ENCODE results near the gene SUMO2. TPM values are rescaled to one million over a fixed set of nuclear protein-coding genes. Genes with fewer than 3 reads are reported as not detected.

Gene SUMO2
- total RNA-seq, 1 experiment from 2014 or later: 859 TPM

DNA sequence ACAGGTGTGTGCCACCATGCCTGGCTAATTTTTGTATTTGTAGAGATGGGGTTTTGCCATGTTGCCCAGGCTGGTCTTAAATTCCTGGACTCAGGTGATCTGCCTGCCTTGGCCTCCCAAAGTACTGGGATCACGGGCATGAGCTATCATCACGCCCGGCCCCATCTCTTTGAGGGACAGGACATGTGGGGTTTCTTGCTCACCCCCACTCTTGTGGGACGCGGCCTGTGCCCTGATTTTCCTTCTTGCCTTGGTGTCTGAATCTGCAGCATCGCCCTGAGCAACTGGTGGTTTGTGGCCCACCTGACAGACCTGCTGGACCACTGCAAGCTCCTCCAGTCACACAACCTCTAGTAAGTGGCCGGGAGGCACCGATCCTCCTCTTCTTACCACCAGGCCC lies 48.3 kb upstream of the SUMO2 start:
- BruUV-seq (replicated peaks): no TSS peak
- Histone ChIP-seq H3K27ac (ENCODE audit: low read depth, low read length) (no peak overlapping the region), H3K79me2 (ENCODE audit: insufficient read depth, low read length) (no peaks in the 10 kb centered on the region; the same call in 1 of the 2 replicates), H4K20me1 (ENCODE audit: insufficient read depth) (no peaks in the 10 kb centered on the region), H3K9me3 (ENCODE audit: control insufficient read depth in 1 of 2, insufficient read depth in 1 of 2, low read depth in 1 of 2, low read length in 2 of 2) (no peaks in the 10 kb centered on the region), H3K36me3 (ENCODE audit: control insufficient read depth in 1 of 2, insufficient read depth in 2 of 2, low read length in 2 of 2) (peaks cover 58 to 92% of the 10 kb centered on the region in 2 experiments), H3K4me3 (replicated peaks in 1 of 2; ENCODE audit: low read depth in 1 of 2, low read length in 2 of 2) (no peak overlapping the region), H3K9me2 (ENCODE audit: insufficient read depth) (no peaks in the 10 kb centered on the region), H3K27me3 (ENCODE audit: insufficient read depth, low read length) (no peaks in the 10 kb centered on the region), H3K4me1 (ENCODE audit: control insufficient read depth in 1 of 2, insufficient read depth in 2 of 2, low read length in 2 of 2) (no peaks in the 10 kb centered on the region), H3K4me2 (ENCODE audit: low read length) (no peak overlapping the region), H3K9ac (ENCODE audit: low read length) (no peak overlapping the region), H2AFZ (ENCODE audit: low read depth, low read length, poor library complexity, severe bottlenecking) (no peak overlapping the region)
- POLR2A ChIA-PET: no interaction called here
- no peak for DNase-seq (ENCODE audit: low read depth, low spot score)
- no peak for ATAC-seq
- intact Hi-C loops (cut with micrococcal nuclease): no loop called here
- RAD21 ChIA-PET (ENCODE audit: low non-redundant PET in 1 of 2, low total read pairs in 2 of 2, uncharacterized antibody in 2 of 2, unreplicated experiment in 2 of 2): interaction anchor here in 1 of 2 experiments (0.6 to 1.2 kb wide), 2 partner anchors 28 to 117 kb away, joined by 4 to 5 read pairs; no protein-coding TSS in a partner anchor
- CTCF ChIA-PET: interaction anchor here (1.3 kb wide), 1 partner anchor 40 kb away, joined by 4 read pairs; the partner anchor contains the start of gene MIF4GD
- TF ChIP-seq POLR2A (IDR thresholded peaks at IDR 0.05; ENCODE audit: borderline replicate concordance, extremely low read depth, insufficient read depth, insufficient read length) (no peak), JUND (IDR thresholded peaks at IDR 0.05) (no peak), SP1 (IDR thresholded peaks at IDR 0.05; ENCODE audit: low read depth) (no peak), POLR2AphosphoS5 (IDR thresholded peaks at IDR 0.05; ENCODE audit: low read depth, low read length) (no peak)

DNA sequence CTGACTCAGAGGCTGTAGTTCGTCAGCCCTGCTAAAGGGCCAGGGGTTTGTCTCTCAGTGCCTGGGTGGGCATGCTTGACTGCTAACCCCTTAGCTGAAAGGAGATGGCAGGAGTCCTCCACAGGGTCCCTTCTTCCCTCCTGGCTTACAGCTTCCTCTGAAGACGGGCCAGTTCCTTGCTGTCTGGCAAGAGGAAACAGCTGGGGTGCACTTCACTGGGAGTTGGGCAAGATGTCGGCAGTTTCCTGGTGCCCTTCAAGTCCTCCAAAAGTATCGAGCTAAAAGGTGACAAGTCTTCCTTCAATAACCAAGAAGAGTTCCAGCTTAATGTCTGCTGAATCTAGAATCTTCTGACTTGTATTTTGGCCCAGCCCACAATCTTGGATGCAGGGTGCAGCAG lies 46.1 kb upstream of the SUMO2 start:
- Histone ChIP-seq H2AFZ (ENCODE audit: low read depth, low read length, poor library complexity, severe bottlenecking) (no peak overlapping the region), H3K9me2 (ENCODE audit: insufficient read depth) (no peaks in the 10 kb centered on the region), H3K79me2 (ENCODE audit: insufficient read depth, low read length) (peaks cover under 1% of the 10 kb centered on the region; the same call in 1 of the 2 replicates), H3K9me3 (ENCODE audit: control insufficient read depth in 1 of 2, insufficient read depth in 1 of 2, low read depth in 1 of 2, low read length in 2 of 2) (no peaks in the 10 kb centered on the region), H4K20me1 (ENCODE audit: insufficient read depth) (no peaks in the 10 kb centered on the region), H3K9ac (ENCODE audit: low read length) (no peak overlapping the region), H3K4me1 (ENCODE audit: control insufficient read depth in 1 of 2, insufficient read depth in 2 of 2, low read length in 2 of 2) (no peaks in the 10 kb centered on the region), H3K27ac (ENCODE audit: low read depth, low read length) (no peak overlapping the region), H3K4me2 (ENCODE audit: low read length) (no peak overlapping the region), H3K27me3 (ENCODE audit: insufficient read depth, low read length) (no peaks in the 10 kb centered on the region), H3K36me3 (ENCODE audit: control insufficient read depth in 1 of 2, insufficient read depth in 2 of 2, low read length in 2 of 2) (peaks cover 49 to 89% of the 10 kb centered on the region in 2 experiments; a peak in 3 of 4 replicates), H3K4me3 (replicated peaks in 1 of 2; ENCODE audit: low read depth in 1 of 2, low read length in 2 of 2) (no peak overlapping the region)
- ATAC-seq (no peak), DNase-seq (ENCODE audit: low read depth, low spot score) (no peak)
- RAD21 ChIA-PET (ENCODE audit: low non-redundant PET in 1 of 2, low total read pairs in 2 of 2, uncharacterized antibody in 2 of 2, unreplicated experiment in 2 of 2): no interaction called here
- POLR2A ChIA-PET: no interaction called here
- TF ChIP-seq POLR2AphosphoS5 (IDR thresholded peaks at IDR 0.05; ENCODE audit: low read depth, low read length) (no peak), YY1 (IDR thresholded peaks at IDR 0.05; ENCODE audit: extremely low read depth, insufficient replicate concordance, low read depth, low read length) (no peak), RAD21 (IDR thresholded peaks at IDR 0.05; ENCODE audit: low read depth) (no peak), TCF7L2 (IDR thresholded peaks at IDR 0.05; ENCODE audit: borderline replicate concordance, extremely low read depth, insufficient read depth, insufficient read length) (no peak), EZH2 (IDR thresholded peaks at IDR 0.05) (no peak)
- TF ChIP-seq, protein P1, sequence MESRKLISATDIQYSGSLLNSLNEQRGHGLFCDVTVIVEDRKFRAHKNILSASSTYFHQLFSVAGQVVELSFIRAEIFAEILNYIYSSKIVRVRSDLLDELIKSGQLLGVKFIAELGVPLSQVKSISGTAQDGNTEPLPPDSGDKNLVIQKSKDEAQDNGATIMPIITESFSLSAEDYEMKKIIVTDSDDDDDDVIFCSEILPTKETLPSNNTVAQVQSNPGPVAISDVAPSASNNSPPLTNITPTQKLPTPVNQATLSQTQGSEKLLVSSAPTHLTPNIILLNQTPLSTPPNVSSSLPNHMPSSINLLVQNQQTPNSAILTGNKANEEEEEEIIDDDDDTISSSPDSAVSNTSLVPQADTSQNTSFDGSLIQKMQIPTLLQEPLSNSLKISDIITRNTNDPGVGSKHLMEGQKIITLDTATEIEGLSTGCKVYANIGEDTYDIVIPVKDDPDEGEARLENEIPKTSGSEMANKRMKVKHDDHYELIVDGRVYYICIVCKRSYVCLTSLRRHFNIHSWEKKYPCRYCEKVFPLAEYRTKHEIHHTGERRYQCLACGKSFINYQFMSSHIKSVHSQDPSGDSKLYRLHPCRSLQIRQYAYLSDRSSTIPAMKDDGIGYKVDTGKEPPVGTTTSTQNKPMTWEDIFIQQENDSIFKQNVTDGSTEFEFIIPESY (IDR thresholded peaks at IDR 0.05; ENCODE audit: extremely low read depth, insufficient replicate concordance, low read length): no peak
- TF ChIP-seq, protein P2, sequence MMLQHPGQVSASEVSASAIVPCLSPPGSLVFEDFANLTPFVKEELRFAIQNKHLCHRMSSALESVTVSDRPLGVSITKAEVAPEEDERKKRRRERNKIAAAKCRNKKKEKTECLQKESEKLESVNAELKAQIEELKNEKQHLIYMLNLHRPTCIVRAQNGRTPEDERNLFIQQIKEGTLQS (IDR thresholded peaks at IDR 0.05): no peak
- no TSS peak for BruUV-seq (replicated peaks)
- CTCF ChIA-PET: interaction anchor here (0.9 to 2.3 kb wide), 3 partner anchors 12 to 267 kb away, joined by 3 to 8 read pairs (median 4); no protein-coding TSS in a partner anchor
- intact Hi-C loops (cut with micrococcal nuclease): no loop called here

Measured in HCT116 (cell line).